Fibroblast of pulmonary artery (primary cell): ENCODE results near the gene CBLB.

Experiments used
- DNase-seq: peaks from one replicate; pipeline ENCODE4 v3.0.0-alpha.2; 2010; ENCODE audit warnings: low read depth
- H3K4me3 ChIP-seq: replicated peaks from 2 replicates; pipeline ENCODE4 v1.5.1; 2011; ENCODE audit warnings: low read depth, mild to moderate bottlenecking, control low read depth, low read length, moderate library complexity
- CTCF ChIP-seq: IDR thresholded peaks from 2 replicates; pipeline ENCODE4 v1.5.1; 2011; ENCODE audit warnings: mild to moderate bottlenecking, control low read depth, low read length, inconsistent platforms; ENCODE audit errors: missing control alignments

Gene CBLB

GRCh38 chr3:105793040-105793439, 75.8 kb downstream of the CBLB start:
- H3K4me3 ChIP-seq = no peak overlapping the region
- no peak for TF ChIP-seq CTCF
- peak; percentile 37 for DNase-seq

GRCh38 chr3:105791919-105792786, 76.7 kb downstream of the CBLB start:
- DNase-seq = peak; percentile 99
- no peak overlapping the region for H3K4me3 ChIP-seq
- TF ChIP-seq CTCF = no peak

- TF ChIP-seq CTCF = no peak
- no peak overlapping the region for H3K4me3 ChIP-seq
- DNase-seq = peak; percentile 73
Observed at GRCh38 chr3:105791131-105791530, 77.7 kb downstream of the CBLB start.

- peak; percentile 4 for DNase-seq
- TF ChIP-seq CTCF = no peak
- no peak overlapping the region for H3K4me3 ChIP-seq
Observed at GRCh38 chr3:105790534-105790933, 78.3 kb downstream of the CBLB start.

GRCh38 chr3:105788593-105788992, 80.2 kb downstream of the CBLB start:
- no peak overlapping the region for H3K4me3 ChIP-seq
- no peak for TF ChIP-seq CTCF
- DNase-seq = no peak

GRCh38 chr3:105787453-105787852, 81.4 kb downstream of the CBLB start:
- no peak overlapping the region for H3K4me3 ChIP-seq
- no peak for TF ChIP-seq CTCF
- no peak for DNase-seq

- no peak for TF ChIP-seq CTCF
- DNase-seq = no peak
- no peak overlapping the region for H3K4me3 ChIP-seq
Observed at GRCh38 chr3:105786990-105787389, 81.8 kb downstream of the CBLB start.
